Left lung (tissue), 10 donors: ENCODE data around the gene CATSPERZ. TPM values are rescaled to one million over a fixed set of nuclear protein-coding genes. Genes with fewer than 3 reads are reported as not detected.
"Not testable (repeated sequence)": the region's sequence is repeated elsewhere in the genome, so short reads cannot be mapped to it uniquely, and the experiment has no call there.

Source experiments
- ATAC-seq: fragments of 200-7000 bp; cut with Tn5 transposase; one replicate; pipeline ENCODE4 v1.9.1; 2020; ENCODE audit warnings: moderate library complexity
- DNase-seq, 4 donors: peaks; one replicate each; pipeline ENCODE4 v3.0.0-alpha.2; 2013 to 2020
- H3K27ac ChIP-seq, 2 donors: fragments of 200-600 bp; sonication (generic) in 1 of 2; one replicate each; pipeline versions ENCODE4 v1.5.0 to v1.8.0; 2020 to 2021
- H3K27me3 ChIP-seq, 2 donors: fragments of 200-600 bp; sonication (generic) in 1 of 2; one replicate each; pipeline versions ENCODE4 v1.5.0 to v1.8.0; 2020 to 2021
- H3K36me3 ChIP-seq, 2 donors: fragments of 200-600 bp; sonication (generic) in 1 of 2; one replicate each; pipeline versions ENCODE4 v1.5.0 to v1.8.0; 2020 to 2021
- H3K4me1 ChIP-seq, 2 donors: fragments of 200-600 bp; one replicate each; pipeline ENCODE4 v1.8.0; 2021
- H3K4me3 ChIP-seq, 2 donors: fragments of 200-600 bp; sonication (generic) in 1 of 2; one replicate each; pipeline versions ENCODE4 v1.5.0 to v1.8.0; 2020 to 2021; ENCODE audit warnings: mild to moderate bottlenecking in 1 of 2
- H3K9me3 ChIP-seq, 2 donors: fragments of 200-600 bp; sonication (generic) in 1 of 2; one replicate each; pipeline versions ENCODE4 v1.5.0 to v1.8.0; 2020 to 2021
- intact Hi-C, 2 donors: fragments of 100-400 bp; cut with DNase I; formaldehyde crosslinking; loops; one replicate each; pipeline versions ENCODE4 v1.11.2 to v1.14.2; 2022
- polyA plus RNA-seq, 6 donors: library from polyadenylated mRNA; unstranded; fragments of 120-200 nt; gene quantifications; one replicate each; pipeline ENCODE4 v1.2.1, GENCODE V29; 2013; ENCODE audit not compliant: insufficient read length in 6 of 6
- total RNA-seq, 2 donors: library from RNA; stranded (reverse); fragmentation: NEBNext Ultra II Directional; extraction: Animal tissue kit (Norgen Biotek cat#: 25700); gene quantifications; one replicate each; pipeline ENCODE4 v1.2.1, GENCODE V29; 2021
- TF ChIP-seq, protein P1 (sequence below), 2 donors: fragments of 200-600 bp; sonication (generic) in 1 of 2; IDR thresholded peaks; one replicate each; pipeline versions ENCODE4 v1.5.0 to v1.8.0; 2021; ENCODE audit warnings: antibody characterized with exemption in 2 of 2
- donor health status: DM: no; HTN: yes; CAD: no.
- donor health status: DM: no; HTN: no; CAD: no.

The CATSPERZ gene
- total and polyA plus RNA-seq, 8 donors, result not detected

GRCh38 chr11:64320556-64320955 is 20.4 kb downstream of the CATSPERZ start:
- Histone ChIP-seq H3K36me3 (peaks cover 0 to 32% of the 10 kb centered on the region in 2 donors), H3K4me1 (peaks cover 5 to 42% of the 10 kb centered on the region in 2 donors), H3K9me3 (no peaks in the 10 kb centered on the region), H3K27ac (no peak overlapping the region), H3K27me3 (no peaks in the 10 kb centered on the region), H3K4me3 (no peak overlapping the region)
- ATAC-seq (no peak), DNase-seq (no peak)
- intact Hi-C loops, result no loop called here
- TF ChIP-seq, protein P1, sequence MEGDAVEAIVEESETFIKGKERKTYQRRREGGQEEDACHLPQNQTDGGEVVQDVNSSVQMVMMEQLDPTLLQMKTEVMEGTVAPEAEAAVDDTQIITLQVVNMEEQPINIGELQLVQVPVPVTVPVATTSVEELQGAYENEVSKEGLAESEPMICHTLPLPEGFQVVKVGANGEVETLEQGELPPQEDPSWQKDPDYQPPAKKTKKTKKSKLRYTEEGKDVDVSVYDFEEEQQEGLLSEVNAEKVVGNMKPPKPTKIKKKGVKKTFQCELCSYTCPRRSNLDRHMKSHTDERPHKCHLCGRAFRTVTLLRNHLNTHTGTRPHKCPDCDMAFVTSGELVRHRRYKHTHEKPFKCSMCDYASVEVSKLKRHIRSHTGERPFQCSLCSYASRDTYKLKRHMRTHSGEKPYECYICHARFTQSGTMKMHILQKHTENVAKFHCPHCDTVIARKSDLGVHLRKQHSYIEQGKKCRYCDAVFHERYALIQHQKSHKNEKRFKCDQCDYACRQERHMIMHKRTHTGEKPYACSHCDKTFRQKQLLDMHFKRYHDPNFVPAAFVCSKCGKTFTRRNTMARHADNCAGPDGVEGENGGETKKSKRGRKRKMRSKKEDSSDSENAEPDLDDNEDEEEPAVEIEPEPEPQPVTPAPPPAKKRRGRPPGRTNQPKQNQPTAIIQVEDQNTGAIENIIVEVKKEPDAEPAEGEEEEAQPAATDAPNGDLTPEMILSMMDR (IDR thresholded peaks at IDR 0.05), result no peak

DNA sequence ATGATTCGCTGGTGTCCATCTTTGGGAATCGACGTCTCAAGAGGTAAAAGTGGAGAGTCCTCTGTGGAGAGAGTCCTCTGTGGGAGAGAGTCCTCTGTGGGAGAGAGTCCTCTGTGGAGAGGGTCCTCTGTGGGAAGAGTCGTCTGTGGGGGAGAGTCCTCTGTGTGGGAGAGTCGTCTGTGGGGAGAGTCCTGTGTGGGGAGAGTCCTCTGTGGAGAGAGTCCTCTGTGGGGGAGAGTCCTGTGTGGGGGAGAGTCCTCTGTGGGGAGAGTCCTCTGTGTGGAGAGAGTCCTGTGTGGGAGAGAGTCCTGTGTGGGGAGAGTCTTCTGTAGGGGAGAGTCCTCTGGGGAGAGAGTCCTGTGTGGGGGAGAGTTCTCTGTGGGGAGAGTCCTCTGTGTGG is 20.9 kb downstream of the CATSPERZ start:
- ATAC-seq, result no peak
- intact Hi-C loops, result no loop called here
- Histone ChIP-seq H3K27me3 (no peaks in the 10 kb centered on the region), H3K9me3 (no peaks in the 10 kb centered on the region), H3K27ac (peak overlapping the region in 1 of 2 donors; percentile 50), H3K4me3 (no peak overlapping the region), H3K36me3 (peaks cover 0 to 27% of the 10 kb centered on the region in 2 donors), H3K4me1 (peaks cover 5 to 37% of the 10 kb centered on the region in 2 donors)
- TF ChIP-seq, protein P1 (IDR thresholded peaks at IDR 0.05), result no peak
- no peak for DNase-seq

DNA sequence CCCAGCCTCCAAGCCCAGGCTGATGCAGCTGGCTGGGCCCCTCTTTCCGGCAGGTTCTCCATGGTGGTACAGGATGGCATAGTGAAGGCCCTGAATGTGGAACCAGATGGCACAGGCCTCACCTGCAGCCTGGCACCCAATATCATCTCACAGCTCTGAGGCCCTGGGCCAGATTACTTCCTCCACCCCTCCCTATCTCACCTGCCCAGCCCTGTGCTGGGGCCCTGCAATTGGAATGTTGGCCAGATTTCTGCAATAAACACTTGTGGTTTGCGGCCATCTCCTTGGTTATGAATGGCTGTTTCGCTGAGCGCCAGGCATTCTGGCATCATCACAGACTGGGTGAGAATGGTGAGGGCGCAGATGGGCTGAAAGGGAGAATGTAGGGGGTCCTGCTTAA is 21.4 kb downstream of the CATSPERZ start:
- intact Hi-C loops, result no loop called here
- peaks cover 0 to 22% of the 10 kb centered on the region in 2 donors for H3K36me3 ChIP-seq
- no peaks in the 10 kb centered on the region for H3K27me3 ChIP-seq
- ATAC-seq, result peak; percentile 30
- H3K9me3 ChIP-seq, result no peaks in the 10 kb centered on the region
- TF ChIP-seq, protein P1 (IDR thresholded peaks at IDR 0.05), result no peak
- no peak overlapping the region for H3K4me3 ChIP-seq
- peak in 3 of 4 donors; percentile 64 to 79 (median 75) for DNase-seq
- peak overlapping the region; percentile 26 to 50 for H3K27ac ChIP-seq
- peaks cover 5 to 32% of the 10 kb centered on the region in 2 donors for H3K4me1 ChIP-seq

GRCh38 chr11:64322925-64323260 is 22.7 kb downstream of the CATSPERZ start:
- H3K36me3 ChIP-seq, result peaks cover 0 to 20% of the 10 kb centered on the region in 2 donors
- peaks cover 5 to 27% of the 10 kb centered on the region in 2 donors for H3K4me1 ChIP-seq
- TF ChIP-seq, protein P1 (IDR thresholded peaks at IDR 0.05), result no peak
- intact Hi-C loops, result no loop called here
- H3K4me3 ChIP-seq, result no peak overlapping the region
- H3K27me3 ChIP-seq, result no peaks in the 10 kb centered on the region
- H3K27ac ChIP-seq, result no peak overlapping the region
- DNase-seq (no peak), ATAC-seq (no peak)
- no peaks in the 10 kb centered on the region for H3K9me3 ChIP-seq

- ATAC-seq (no peak), DNase-seq (no peak)
- Histone ChIP-seq H3K36me3 (peaks cover 0 to 20% of the 10 kb centered on the region in 2 donors), H3K27me3 (no peaks in the 10 kb centered on the region), H3K4me3 (no peak overlapping the region), H3K27ac (no peak overlapping the region), H3K9me3 (no peaks in the 10 kb centered on the region), H3K4me1 (peaks cover 5 to 27% of the 10 kb centered on the region in 2 donors)
- intact Hi-C loops, result no loop called here
- TF ChIP-seq, protein P1 (IDR thresholded peaks at IDR 0.05), result no peak
These were observed 23.2 kb downstream of the CATSPERZ start for GRCh38 chr11:64323373-64323772.

DNA sequence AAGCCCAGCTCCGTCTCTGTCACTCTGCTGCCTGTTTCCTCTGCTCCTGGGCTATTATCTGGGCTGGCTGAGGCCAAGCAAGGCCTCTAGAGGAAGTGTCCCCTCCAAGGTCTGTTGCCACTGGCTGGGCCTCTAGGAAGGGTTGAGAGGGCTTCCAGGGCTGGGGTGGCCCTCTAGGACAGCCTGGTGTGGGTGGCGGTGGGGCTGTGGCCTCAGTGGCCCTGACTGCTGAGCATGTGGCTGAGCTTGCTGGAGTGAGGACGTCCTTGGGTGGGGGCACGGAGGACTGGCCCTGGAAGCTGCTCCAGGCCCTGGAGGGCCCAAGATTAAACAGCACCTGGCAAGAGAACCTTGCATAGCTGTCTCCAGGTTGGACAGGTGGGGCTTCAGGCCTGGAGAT is 23.8 kb downstream of the CATSPERZ start:
- ATAC-seq, H3K9me3 ChIP-seq, H3K27ac ChIP-seq, DNase-seq, H3K4me3 ChIP-seq, intact Hi-C loops, H3K27me3 ChIP-seq: not testable (repeated sequence)
- Histone ChIP-seq H3K4me1 (peaks cover 3 to 22% of the 10 kb centered on the region in 2 donors), H3K36me3 (peaks cover 0 to 20% of the 10 kb centered on the region in 2 donors)
